ENCODE measurements around the gene ZNF284.
"Not testable (repeated sequence)": the region's sequence is repeated elsewhere in the genome, so short reads cannot be mapped to it uniquely, and the experiment has no call there.

Gene ZNF284

GRCh38 chr19:44112802-44113137 is 40.8 kb downstream of the ZNF284 start:
- DNase-seq: no peak

DNA sequence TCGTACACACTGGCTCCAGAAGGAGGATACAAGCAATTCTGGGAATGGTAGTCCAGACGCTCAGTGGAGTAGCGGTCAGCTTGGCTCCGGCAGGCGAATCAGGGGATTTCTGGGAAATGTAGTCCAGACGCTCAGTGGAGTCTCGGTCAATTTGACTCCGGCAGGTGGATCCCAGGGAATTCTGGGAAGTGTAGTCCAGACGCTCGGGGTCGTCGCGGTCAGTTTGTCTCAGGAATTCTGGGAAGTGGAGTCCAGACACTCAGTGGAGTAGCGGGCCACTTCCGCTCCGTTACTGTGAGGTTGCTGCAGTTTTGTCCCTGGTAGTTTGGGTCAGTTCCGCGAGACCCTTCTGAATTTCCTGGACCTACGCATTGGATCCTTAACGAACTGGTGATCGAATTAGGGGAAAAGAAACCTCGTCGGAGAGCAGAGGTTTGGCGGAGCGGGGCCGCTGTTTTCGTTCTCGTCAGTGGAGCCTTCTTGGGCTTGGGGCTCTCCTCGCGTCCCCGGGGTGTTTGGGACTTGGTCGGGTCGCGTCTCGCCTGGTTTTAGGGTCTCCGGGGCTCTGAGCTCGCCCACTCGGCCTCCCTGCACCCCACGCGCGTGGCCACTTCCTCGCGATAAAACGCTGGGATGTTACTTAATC is 41.3 kb downstream of the ZNF284 start, which contains the start of gene ZNF225:
TSS of gene ZNF225 (plus strand) at position 262 of the 646 bp plus-strand sequence. CDS start 2,429 bp downstream, outside the sequence.
- peak; percentile 98 for DNase-seq

GRCh38 chr19:44113784-44114390 is 41.9 kb downstream of the ZNF284 start:
- peak; percentile 10 for DNase-seq

DNA sequence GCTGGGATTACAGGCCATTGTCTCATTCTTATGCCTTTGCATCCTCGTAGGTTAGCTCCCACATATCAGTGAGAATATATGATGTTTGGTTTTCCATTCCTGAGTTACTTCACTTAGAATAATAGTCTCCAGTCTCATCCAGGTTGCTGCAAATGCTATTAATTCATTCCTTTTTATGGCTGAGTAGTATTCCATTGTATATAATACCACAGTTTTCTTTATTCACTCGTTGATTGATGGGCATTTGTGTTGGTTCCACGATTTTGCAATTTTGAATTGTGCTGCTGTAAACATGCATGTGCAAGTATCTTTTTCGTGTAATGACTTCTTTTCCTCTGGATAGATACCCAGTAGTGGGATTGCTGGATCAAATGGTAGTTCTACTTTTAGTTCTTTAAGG is 49.2 kb downstream of the ZNF284 start:
- not testable (repeated sequence) for DNase-seq

DNA sequence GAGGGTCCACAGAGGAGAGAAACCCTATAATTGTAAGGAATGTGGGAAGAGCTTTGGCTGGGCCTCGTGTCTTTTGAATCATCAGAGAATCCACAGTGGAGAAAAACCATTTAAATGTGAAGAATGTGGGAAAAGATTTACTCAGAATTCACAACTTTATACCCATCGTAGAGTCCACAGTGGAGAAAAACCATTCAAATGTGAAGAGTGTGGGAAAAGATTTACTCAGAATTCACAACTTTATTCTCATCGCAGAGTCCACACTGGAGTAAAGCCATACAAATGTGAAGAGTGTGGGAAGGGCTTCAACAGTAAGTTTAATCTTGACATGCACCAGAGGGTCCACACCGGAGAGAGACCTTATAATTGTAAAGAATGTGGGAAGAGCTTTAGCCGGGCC is 60.0 kb downstream of the ZNF284 start:
- DNase-seq: no peak
